Fibroblast of pulmonary artery (primary cell): Measurements from ENCODE around the gene OLIG3.

Source experiments
- DNase-seq: peaks from one replicate; pipeline ENCODE4 v3.0.0-alpha.2; 2010; ENCODE audit warnings: low read depth
- H3K4me3 ChIP-seq: replicated peaks from 2 replicates; pipeline ENCODE4 v1.5.1; 2011; ENCODE audit warnings: low read depth, mild to moderate bottlenecking, control low read depth, low read length, moderate library complexity
- TF ChIP-seq, protein P1 (sequence below): IDR thresholded peaks from 2 replicates; pipeline ENCODE4 v1.5.1; 2011; ENCODE audit warnings: mild to moderate bottlenecking, control low read depth, low read length, inconsistent platforms; ENCODE audit errors: missing control alignments

OLIG3 gene

GRCh38 chr6:137480431-137480830 lies 13.8 kb downstream of the OLIG3 start:
- no peak overlapping the region for H3K4me3 ChIP-seq
- TF ChIP-seq, protein P1, sequence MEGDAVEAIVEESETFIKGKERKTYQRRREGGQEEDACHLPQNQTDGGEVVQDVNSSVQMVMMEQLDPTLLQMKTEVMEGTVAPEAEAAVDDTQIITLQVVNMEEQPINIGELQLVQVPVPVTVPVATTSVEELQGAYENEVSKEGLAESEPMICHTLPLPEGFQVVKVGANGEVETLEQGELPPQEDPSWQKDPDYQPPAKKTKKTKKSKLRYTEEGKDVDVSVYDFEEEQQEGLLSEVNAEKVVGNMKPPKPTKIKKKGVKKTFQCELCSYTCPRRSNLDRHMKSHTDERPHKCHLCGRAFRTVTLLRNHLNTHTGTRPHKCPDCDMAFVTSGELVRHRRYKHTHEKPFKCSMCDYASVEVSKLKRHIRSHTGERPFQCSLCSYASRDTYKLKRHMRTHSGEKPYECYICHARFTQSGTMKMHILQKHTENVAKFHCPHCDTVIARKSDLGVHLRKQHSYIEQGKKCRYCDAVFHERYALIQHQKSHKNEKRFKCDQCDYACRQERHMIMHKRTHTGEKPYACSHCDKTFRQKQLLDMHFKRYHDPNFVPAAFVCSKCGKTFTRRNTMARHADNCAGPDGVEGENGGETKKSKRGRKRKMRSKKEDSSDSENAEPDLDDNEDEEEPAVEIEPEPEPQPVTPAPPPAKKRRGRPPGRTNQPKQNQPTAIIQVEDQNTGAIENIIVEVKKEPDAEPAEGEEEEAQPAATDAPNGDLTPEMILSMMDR, result no peak
- no peak for DNase-seq

- TF ChIP-seq, protein P1, result no peak
- no peak for DNase-seq
These were observed 19.1 kb downstream of the OLIG3 start for GRCh38 chr6:137475103-137475502.

DNA sequence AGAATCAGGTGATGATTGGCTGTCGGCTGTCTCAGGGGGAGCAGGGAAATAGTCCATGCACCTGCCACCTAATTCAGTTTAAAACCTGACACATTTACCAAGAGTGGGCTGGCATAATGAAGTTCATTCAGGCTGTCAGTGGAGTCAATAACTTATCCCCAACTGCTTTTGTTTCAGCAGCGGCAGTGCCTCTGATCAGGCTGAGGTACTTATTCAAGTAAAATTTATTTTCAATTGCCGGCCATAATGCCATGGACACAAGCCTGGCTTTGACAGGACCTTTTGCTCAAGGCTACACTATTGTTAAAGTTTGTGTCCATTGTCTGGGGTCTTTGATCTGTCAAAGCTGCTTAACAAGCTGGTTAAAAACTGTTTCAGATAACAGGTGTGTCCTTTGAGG lies 20.6 kb downstream of the OLIG3 start:
- no peak overlapping the region for H3K4me3 ChIP-seq
- TF ChIP-seq, protein P1, result no peak
- no peak for DNase-seq

More at GRCh38 chr6:137475103-137475502, 19.1 kb downstream of the OLIG3 start:
- no peak overlapping the region for H3K4me3 ChIP-seq

GRCh38 chr6:137472641-137473137 lies 21.5 kb downstream of the OLIG3 start:
- DNase-seq, result no peak
- H3K4me3 ChIP-seq, result no peak overlapping the region

DNA sequence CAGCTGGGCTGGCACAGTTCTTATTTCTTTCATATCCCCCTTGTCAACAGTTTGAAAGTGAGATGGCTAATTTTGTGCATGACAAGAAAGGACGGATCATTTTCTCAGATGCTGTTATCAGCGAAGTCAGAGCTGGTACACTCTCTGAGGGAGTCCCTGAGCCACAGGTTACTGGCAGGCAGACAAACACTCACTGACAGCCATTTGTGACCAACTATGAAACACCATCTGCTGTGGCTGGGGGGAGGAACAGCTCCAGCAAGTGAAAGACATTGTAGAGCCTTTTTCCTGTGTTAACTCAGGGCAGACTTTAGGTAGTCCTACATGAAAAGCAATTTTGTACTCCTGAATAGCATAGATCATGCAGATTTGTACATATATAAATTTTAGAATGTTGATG lies 22.2 kb downstream of the OLIG3 start:
- no peak overlapping the region for H3K4me3 ChIP-seq
- DNase-seq, result no peak
- TF ChIP-seq, protein P1, result no peak

More at GRCh38 chr6:137472641-137473137, 21.5 kb downstream of the OLIG3 start:
- TF ChIP-seq, protein P1, result no peak

DNA sequence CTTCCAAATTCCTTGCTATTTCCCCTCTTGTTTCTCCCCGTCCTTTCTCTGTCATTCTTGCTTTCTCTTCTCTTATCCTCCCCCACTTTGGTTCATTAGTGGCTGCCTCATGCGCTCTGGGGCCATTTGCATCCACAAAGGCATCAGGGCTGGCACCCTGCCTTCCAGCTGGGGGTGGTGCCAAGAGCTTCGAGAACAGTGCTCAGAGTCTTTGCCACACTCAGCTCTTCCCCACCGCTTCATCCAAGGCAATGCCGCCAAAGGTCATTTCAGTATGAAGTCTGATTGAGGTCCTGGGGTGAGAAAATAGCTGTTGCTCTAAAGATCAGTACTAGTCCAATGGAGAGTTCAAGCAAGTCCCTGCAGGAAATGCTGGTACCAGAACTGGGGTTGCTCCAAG lies 22.7 kb downstream of the OLIG3 start:
- TF ChIP-seq, protein P1, result no peak
- DNase-seq, result no peak
- H3K4me3 ChIP-seq, result no peak overlapping the region

DNA sequence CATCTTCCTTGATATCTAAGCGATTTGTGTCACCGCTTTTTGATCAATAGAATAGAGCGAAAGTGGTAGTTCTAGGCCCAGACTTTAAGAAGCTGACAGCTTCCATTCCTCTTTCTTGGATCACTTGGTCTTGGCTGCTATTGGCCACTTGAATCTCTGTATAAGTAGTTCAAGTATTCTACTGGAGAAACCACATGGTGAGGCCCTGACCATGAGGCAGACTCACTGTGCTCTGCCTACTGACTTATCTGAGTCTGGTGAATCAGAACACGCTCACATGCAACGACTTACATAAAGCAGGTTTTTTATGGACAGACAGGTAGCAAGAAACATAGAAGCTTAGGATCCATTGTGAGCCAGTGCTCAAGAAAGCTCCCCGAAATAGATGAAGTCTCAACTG lies 27.0 kb downstream of the OLIG3 start:
- no peak for DNase-seq
- TF ChIP-seq, protein P1, result no peak
- H3K4me3 ChIP-seq, result no peak overlapping the region
